ENCODE measurements around the gene PANK1. TPM values are rescaled to one million over a fixed set of nuclear protein-coding genes. Genes with fewer than 3 reads are reported as not detected.

Gene PANK1
- total RNA-seq, 1 experiment from 2014 or later, result 8.1 TPM

DNA sequence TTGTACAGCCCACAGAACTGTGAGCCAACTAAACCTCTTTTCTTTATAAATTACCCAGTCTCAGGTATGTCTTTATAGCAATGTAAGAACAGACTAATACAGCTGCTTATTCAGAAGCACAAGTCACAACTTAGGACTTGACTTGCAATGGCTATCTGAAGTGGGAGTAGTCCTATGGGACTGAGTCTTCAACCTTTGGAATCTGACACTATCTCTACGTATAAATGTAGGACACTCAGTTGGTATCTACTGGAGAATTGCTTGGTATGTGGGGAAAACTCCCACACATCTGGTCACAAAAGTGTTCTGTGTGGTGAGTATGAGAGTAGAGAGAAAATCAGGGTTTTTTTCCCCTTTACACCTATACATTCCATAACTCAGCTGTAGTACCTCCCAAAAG, 12.3 kb upstream of the PANK1 start:
- Histone ChIP-seq H3K36me3 (ENCODE audit: low read depth) (no peaks in the 10 kb centered on the region), H4K20me1 (ENCODE audit: insufficient read depth) (no peaks in the 10 kb centered on the region), H3K4me2 (no peak overlapping the region), H2AFZ (no peak overlapping the region), H3K27me3 (ENCODE audit: insufficient read depth, low read depth) (no peaks in the 10 kb centered on the region), H3K9me2 (ENCODE audit: insufficient read depth) (no peaks in the 10 kb centered on the region), H3K4me3 (no peak overlapping the region), H3K27ac (no peak overlapping the region), H3K9me3 (ENCODE audit: insufficient read depth, low read depth) (no peaks in the 10 kb centered on the region), H3K4me1 (replicated peaks; ENCODE audit: insufficient read depth) (no peaks in the 10 kb centered on the region), H3K79me2 (ENCODE audit: low read depth) (no peaks in the 10 kb centered on the region), H3F3A (ENCODE audit: insufficient read depth, low read depth) (no peaks in the 10 kb centered on the region)
- ChIA-PET CTCF (no interaction called here), POLR2A (ENCODE audit: unreplicated experiment) (no interaction called here)
- BruUV-seq (replicated peaks), result no TSS peak
- no peak for DNase-seq
- intact Hi-C loops (cut with micrococcal nuclease; ENCODE audit: unreplicated experiment), result no loop called here
- no peak for TF ChIP-seq EZH2 (IDR thresholded peaks at IDR 0.05; ENCODE audit: low read depth)
- TF ChIP-seq, protein P1, sequence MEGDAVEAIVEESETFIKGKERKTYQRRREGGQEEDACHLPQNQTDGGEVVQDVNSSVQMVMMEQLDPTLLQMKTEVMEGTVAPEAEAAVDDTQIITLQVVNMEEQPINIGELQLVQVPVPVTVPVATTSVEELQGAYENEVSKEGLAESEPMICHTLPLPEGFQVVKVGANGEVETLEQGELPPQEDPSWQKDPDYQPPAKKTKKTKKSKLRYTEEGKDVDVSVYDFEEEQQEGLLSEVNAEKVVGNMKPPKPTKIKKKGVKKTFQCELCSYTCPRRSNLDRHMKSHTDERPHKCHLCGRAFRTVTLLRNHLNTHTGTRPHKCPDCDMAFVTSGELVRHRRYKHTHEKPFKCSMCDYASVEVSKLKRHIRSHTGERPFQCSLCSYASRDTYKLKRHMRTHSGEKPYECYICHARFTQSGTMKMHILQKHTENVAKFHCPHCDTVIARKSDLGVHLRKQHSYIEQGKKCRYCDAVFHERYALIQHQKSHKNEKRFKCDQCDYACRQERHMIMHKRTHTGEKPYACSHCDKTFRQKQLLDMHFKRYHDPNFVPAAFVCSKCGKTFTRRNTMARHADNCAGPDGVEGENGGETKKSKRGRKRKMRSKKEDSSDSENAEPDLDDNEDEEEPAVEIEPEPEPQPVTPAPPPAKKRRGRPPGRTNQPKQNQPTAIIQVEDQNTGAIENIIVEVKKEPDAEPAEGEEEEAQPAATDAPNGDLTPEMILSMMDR (conservative IDR thresholded peaks at IDR 0.05), result no peak

DNA sequence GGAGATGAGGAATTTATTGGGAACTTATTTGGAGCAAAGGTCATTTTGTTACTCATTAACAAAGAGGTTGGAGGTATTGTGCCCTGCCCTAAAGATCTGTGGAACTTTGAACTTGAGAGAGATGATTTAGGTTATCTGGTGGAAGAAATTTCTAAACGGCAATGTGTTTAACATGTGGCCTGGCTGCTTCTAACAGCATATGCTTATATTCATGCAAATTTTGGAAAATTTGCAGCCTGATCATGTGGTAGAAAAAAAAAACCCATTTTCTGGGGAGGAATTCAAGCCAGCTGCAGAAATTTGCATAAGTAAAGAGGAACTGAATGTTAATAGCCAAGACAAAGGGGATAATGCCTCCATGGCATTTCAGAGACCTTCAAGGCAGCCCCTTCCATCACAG, 10.7 kb upstream of the PANK1 start:
- Histone ChIP-seq H3K4me1 (replicated peaks; ENCODE audit: insufficient read depth) (no peaks in the 10 kb centered on the region), H4K20me1 (ENCODE audit: insufficient read depth) (no peaks in the 10 kb centered on the region), H3K4me3 (no peak overlapping the region), H2AFZ (no peak overlapping the region), H3K9me3 (ENCODE audit: insufficient read depth, low read depth) (no peaks in the 10 kb centered on the region), H3F3A (ENCODE audit: insufficient read depth, low read depth) (no peaks in the 10 kb centered on the region), H3K36me3 (ENCODE audit: low read depth) (no peaks in the 10 kb centered on the region), H3K79me2 (ENCODE audit: low read depth) (no peaks in the 10 kb centered on the region), H3K4me2 (no peak overlapping the region), H3K9me2 (ENCODE audit: insufficient read depth) (no peaks in the 10 kb centered on the region), H3K27me3 (ENCODE audit: insufficient read depth, low read depth) (no peaks in the 10 kb centered on the region), H3K27ac (no peak overlapping the region)
- DNase-seq, result no peak
- no TSS peak for BruUV-seq (replicated peaks)
- CTCF ChIA-PET, result no interaction called here
- POLR2A ChIA-PET (ENCODE audit: unreplicated experiment), result no interaction called here
- TF ChIP-seq, protein P1 (conservative IDR thresholded peaks at IDR 0.05), result no peak
- TF ChIP-seq EZH2 (IDR thresholded peaks at IDR 0.05; ENCODE audit: low read depth), result no peak
- intact Hi-C loops (cut with micrococcal nuclease; ENCODE audit: unreplicated experiment), result no loop called here

GRCh38 chr10:89653410-89653869, 8.4 kb upstream of the PANK1 start:
- DNase-seq, result peak in 1 of 2 experiments; percentile 19
- H3K79me2 ChIP-seq (ENCODE audit: low read depth), result no peaks in the 10 kb centered on the region
- no peak overlapping the region for H3K4me3 ChIP-seq
- ChIA-PET POLR2A (ENCODE audit: unreplicated experiment) (interaction anchor here (0.6 kb wide), 1 partner anchor 10 kb away, joined by 5 read pairs; no protein-coding TSS in a partner anchor), CTCF (no interaction called here)
- no peak overlapping the region for H2AFZ ChIP-seq
- no peak overlapping the region for H3K4me2 ChIP-seq
- H3K9me2 ChIP-seq (ENCODE audit: insufficient read depth), result no peaks in the 10 kb centered on the region
- no peaks in the 10 kb centered on the region for H3K36me3 ChIP-seq (ENCODE audit: low read depth)
- H3K9me3 ChIP-seq (ENCODE audit: insufficient read depth, low read depth), result no peaks in the 10 kb centered on the region
- intact Hi-C loops (cut with micrococcal nuclease; ENCODE audit: unreplicated experiment), result no loop called here
- no TSS peak for BruUV-seq (replicated peaks)
- no peak for TF ChIP-seq EZH2 (IDR thresholded peaks at IDR 0.05; ENCODE audit: low read depth)
- TF ChIP-seq, protein P1 (conservative IDR thresholded peaks at IDR 0.05), result no peak
- H3K27me3 ChIP-seq (ENCODE audit: insufficient read depth, low read depth), result no peaks in the 10 kb centered on the region
- H3F3A ChIP-seq (ENCODE audit: insufficient read depth, low read depth), result no peaks in the 10 kb centered on the region
- no peaks in the 10 kb centered on the region for H3K4me1 ChIP-seq (replicated peaks; ENCODE audit: insufficient read depth)
- no peak overlapping the region for H3K27ac ChIP-seq
- no peaks in the 10 kb centered on the region for H4K20me1 ChIP-seq (ENCODE audit: insufficient read depth)

Data from PC-9 (cell line).